Neutrophil (primary cell): Measurements from ENCODE around the gene MLLT6.
A peak's percentile ranks its signal among the peaks of the same experiment; 100 is the strongest.

ENCODE experiments used
- H3K27ac ChIP-seq: fragments of 200-600 bp; sonication (generic); 2 replicates; pipeline ENCODE4 v1.5.1; 2016; ENCODE audit warnings: mild to moderate bottlenecking, moderate library complexity
- H3K27me3 ChIP-seq: fragments of 200-600 bp; sonication (generic); 2 replicates; pipeline ENCODE4 v1.6.0; 2016; ENCODE audit warnings: mild to moderate bottlenecking
- H3K36me3 ChIP-seq: fragments of 200-600 bp; sonication (generic); 2 replicates; pipeline ENCODE4 v1.5.1; 2017
- H3K4me1 ChIP-seq, 2 experiments: fragments of 200-600 bp in 1 of 2; sonication (generic) in 1 of 2; 1 replicate in 1 of 2; 2 replicates in 1 of 2; pipeline versions ENCODE4 v1.5.1 to v1.6.1; 2013 to 2016; ENCODE audit warnings: low read depth in 1 of 2, low read length in 1 of 2, mild to moderate bottlenecking in 1 of 2, moderate library complexity in 1 of 2; ENCODE audit not compliant: control insufficient read depth in 1 of 2, insufficient read depth in 1 of 2
- H3K4me3 ChIP-seq, 2 experiments: fragments of 200-600 bp in 1 of 2; sonication (generic) in 1 of 2; 1 replicate in 1 of 2; 2 replicates in 1 of 2; pipeline ENCODE4 v1.5.1; 2013 to 2016; ENCODE audit warnings: low read depth in 1 of 2, low read length in 1 of 2, mild to moderate bottlenecking in 1 of 2, moderate library complexity in 1 of 2
- H3K9me3 ChIP-seq: fragments of 200-600 bp; sonication (generic); 2 replicates; pipeline ENCODE4 v1.5.1; 2016
- TF ChIP-seq, protein P1 (sequence below): fragments of 200-600 bp; sonication (generic); IDR thresholded peaks from 2 replicates; pipeline ENCODE4 v1.5.1; 2016; ENCODE audit warnings: antibody characterized with exemption

The MLLT6 gene

DNA sequence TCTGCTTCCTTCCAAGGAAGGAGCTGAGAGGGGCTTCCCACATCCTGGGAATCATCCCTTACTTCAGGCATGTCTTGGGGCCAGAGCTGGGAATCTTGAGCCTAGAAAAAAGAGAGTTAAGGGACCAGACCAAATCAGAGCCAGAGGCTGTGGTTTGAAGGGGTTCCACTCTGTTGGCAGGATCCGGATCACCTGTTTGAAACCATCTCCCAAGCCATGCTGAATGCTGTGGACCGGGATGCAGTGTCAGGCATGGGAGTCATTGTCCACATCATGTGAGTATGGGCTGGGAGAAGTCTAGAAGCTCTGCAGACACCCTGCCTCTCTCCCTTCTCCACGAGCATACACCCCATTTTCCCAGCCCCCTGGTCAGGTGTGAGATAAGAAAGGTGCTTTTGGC lies 57.2 kb downstream of the MLLT6 start:
- peaks cover 100% of the 10 kb centered on the region for H3K36me3 ChIP-seq
- H3K4me3 ChIP-seq = no peak overlapping the region
- H3K9me3 ChIP-seq = no peaks in the 10 kb centered on the region
- TF ChIP-seq, protein P1, sequence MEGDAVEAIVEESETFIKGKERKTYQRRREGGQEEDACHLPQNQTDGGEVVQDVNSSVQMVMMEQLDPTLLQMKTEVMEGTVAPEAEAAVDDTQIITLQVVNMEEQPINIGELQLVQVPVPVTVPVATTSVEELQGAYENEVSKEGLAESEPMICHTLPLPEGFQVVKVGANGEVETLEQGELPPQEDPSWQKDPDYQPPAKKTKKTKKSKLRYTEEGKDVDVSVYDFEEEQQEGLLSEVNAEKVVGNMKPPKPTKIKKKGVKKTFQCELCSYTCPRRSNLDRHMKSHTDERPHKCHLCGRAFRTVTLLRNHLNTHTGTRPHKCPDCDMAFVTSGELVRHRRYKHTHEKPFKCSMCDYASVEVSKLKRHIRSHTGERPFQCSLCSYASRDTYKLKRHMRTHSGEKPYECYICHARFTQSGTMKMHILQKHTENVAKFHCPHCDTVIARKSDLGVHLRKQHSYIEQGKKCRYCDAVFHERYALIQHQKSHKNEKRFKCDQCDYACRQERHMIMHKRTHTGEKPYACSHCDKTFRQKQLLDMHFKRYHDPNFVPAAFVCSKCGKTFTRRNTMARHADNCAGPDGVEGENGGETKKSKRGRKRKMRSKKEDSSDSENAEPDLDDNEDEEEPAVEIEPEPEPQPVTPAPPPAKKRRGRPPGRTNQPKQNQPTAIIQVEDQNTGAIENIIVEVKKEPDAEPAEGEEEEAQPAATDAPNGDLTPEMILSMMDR = no peak
- no peaks in the 10 kb centered on the region for H3K4me1 ChIP-seq
- no peaks in the 10 kb centered on the region for H3K27me3 ChIP-seq
- H3K27ac ChIP-seq = no peak overlapping the region

DNA sequence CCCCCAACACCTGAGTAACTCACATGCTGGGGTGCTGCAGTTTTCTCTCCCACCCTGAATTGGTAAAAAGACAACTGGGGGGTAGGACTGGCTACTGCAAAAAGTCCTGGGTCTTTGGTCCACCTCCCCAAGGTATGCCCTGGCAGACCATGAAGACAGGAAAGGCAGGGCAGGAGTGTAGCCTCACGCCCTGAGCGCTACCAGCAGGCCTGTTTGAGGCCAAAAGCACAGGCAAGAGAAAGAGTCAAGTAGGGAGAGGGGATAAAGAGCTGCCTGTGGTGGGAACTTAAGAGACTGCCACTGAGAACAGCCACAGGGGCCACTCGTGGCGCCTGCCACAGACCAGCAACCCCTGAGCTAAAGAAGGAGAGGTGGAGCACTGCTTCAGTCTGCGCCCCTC lies 61.3 kb downstream of the MLLT6 start:
- TF ChIP-seq, protein P1 = no peak
- peaks cover 99% of the 10 kb centered on the region for H3K36me3 ChIP-seq
- H3K27ac ChIP-seq = no peak overlapping the region
- no peaks in the 10 kb centered on the region for H3K4me1 ChIP-seq
- no peak overlapping the region for H3K4me3 ChIP-seq
- no peaks in the 10 kb centered on the region for H3K27me3 ChIP-seq
- no peaks in the 10 kb centered on the region for H3K9me3 ChIP-seq

DNA sequence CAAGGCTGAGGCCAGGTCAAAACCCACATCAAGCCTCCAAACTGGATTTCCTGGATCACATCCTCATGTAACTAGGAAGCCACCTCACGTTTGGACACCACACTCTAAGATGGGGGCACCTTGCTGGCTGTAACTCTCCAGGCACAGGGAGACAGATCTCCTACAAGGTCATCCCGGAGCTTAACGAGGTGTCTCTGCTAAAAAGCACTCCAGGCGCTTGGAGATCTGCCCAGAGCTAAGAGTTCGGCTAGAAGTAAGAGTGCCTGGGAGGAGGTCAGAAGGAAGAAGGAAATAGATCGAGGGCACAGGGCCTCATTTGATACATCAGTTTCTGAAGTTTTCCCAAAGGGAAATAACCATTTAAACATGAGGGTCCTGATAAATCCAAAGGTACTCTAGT lies 63.3 kb downstream of the MLLT6 start:
- Histone ChIP-seq H3K36me3 (peaks cover 95% of the 10 kb centered on the region), H3K4me1 (no peaks in the 10 kb centered on the region), H3K27me3 (no peaks in the 10 kb centered on the region), H3K27ac (peak overlapping the region; percentile 5), H3K9me3 (no peaks in the 10 kb centered on the region), H3K4me3 (no peak overlapping the region)
- TF ChIP-seq, protein P1 = no peak

DNA sequence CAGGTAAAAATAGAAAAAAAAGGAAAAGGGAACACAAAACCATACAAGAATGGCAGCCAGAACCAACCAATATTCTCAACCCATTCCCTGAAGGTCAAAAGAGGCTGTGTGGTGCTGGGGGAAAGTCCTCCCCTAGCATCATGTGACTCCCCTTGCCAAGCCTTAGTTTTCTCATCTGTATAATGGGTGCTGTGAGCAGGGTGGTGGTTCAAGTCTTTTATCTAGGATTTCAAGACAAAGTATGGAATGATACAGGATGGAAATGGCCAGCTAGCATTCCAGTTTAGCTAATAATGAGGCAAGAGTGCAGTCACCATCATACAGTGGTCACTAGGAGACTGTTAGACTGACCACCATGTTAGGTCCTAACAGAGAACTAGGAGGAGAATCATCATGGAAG lies 68.2 kb downstream of the MLLT6 start:
- Histone ChIP-seq H3K4me3 (no peak overlapping the region), H3K4me1 (no peaks in the 10 kb centered on the region), H3K27me3 (no peaks in the 10 kb centered on the region), H3K27ac (no peak overlapping the region), H3K36me3 (peaks cover 92% of the 10 kb centered on the region), H3K9me3 (no peaks in the 10 kb centered on the region)
- TF ChIP-seq, protein P1 = no peak

DNA sequence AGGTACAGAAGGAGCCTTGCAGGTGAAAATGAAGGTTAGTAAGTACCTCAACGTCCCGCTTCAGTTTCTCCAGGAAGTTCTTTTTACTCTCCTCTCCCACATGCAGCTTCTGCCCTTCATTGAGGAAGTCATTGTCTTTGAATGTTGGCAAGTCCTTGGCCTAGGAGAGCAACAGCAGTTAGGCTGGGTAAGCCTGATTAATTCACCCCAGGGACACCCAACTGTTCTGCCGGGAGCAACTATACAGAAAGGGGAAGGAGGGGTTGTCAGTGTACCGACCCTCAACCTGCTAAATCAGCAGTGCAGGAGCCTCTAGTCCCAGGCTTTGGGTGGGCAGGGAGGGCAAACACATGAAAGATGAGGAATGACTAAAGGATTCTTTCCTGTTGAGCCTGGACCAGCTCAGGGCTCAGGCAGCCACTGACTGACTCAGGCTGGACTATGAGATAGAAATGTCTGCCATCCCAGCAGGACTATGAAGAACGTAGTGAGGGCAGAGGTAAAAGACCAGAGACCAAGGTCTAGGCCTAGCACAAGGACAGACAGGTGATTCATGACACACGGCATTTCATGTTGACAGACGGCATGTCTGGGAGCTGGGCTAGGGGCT lies 72.7 kb downstream of the MLLT6 start:
- Histone ChIP-seq H3K27ac (no peak overlapping the region), H3K4me3 (no peak overlapping the region), H3K36me3 (peaks cover 95% of the 10 kb centered on the region), H3K27me3 (no peaks in the 10 kb centered on the region), H3K9me3 (no peaks in the 10 kb centered on the region), H3K4me1 (no peaks in the 10 kb centered on the region)
- TF ChIP-seq, protein P1 = no peak
